ENCODE measurements around the gene BEND6. TPM values are rescaled to one million over a fixed set of nuclear protein-coding genes. Genes with fewer than 3 reads are reported as not detected.

BEND6 gene
- total RNA-seq, 4 donors from 2014 or later, result not detected

- H3K4me1 ChIP-seq, result no peaks in the 10 kb centered on the region
- H3K36me3 ChIP-seq, result peaks cover 17% of the 10 kb centered on the region
- 81% methylated on average over 1 of the region's 1 CpG for WGBS
- DNase-seq (ENCODE audit: low spot score in 2 of 2), result no peak
- no peaks in the 10 kb centered on the region for H3K9me3 ChIP-seq
- H3K4me3 ChIP-seq, result no peak overlapping the region
- TF ChIP-seq EP300 (IDR thresholded peaks at IDR 0.05) (no peak), POLR2AphosphoS5 (IDR thresholded peaks at IDR 0.05) (no peak), POLR2A (IDR thresholded peaks at IDR 0.05) (no peak)
- TF ChIP-seq, protein P1, sequence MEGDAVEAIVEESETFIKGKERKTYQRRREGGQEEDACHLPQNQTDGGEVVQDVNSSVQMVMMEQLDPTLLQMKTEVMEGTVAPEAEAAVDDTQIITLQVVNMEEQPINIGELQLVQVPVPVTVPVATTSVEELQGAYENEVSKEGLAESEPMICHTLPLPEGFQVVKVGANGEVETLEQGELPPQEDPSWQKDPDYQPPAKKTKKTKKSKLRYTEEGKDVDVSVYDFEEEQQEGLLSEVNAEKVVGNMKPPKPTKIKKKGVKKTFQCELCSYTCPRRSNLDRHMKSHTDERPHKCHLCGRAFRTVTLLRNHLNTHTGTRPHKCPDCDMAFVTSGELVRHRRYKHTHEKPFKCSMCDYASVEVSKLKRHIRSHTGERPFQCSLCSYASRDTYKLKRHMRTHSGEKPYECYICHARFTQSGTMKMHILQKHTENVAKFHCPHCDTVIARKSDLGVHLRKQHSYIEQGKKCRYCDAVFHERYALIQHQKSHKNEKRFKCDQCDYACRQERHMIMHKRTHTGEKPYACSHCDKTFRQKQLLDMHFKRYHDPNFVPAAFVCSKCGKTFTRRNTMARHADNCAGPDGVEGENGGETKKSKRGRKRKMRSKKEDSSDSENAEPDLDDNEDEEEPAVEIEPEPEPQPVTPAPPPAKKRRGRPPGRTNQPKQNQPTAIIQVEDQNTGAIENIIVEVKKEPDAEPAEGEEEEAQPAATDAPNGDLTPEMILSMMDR (IDR thresholded peaks at IDR 0.05), result no peak
- no peak overlapping the region for H3K27ac ChIP-seq
- no peaks in the 10 kb centered on the region for H3K27me3 ChIP-seq
Observed at GRCh38 chr6:57064809-57065208, 109.9 kb downstream of the BEND6 start.

DNA sequence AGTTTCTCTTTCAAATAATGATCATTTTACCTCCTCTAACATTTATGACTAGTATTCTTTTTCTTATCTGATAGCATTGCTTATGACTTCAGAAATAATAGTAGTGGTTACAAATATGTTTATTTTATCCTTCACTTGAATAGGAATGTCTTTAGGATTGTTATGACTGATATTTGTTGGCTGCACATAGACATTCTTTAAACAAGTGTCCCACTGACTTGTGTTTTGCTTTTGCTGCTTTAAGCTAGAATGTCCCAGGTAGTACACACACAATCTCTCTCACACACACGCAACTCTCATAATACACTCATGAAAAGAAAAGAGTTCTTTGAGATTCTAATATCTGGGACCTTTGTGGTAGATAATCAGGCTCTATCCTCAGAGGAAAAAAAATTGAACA, 113.2 kb downstream of the BEND6 start:
- no peaks in the 10 kb centered on the region for H3K27me3 ChIP-seq
- no peak for TF ChIP-seq POLR2AphosphoS5 (IDR thresholded peaks at IDR 0.05)
- TF ChIP-seq EP300 (IDR thresholded peaks at IDR 0.05), result no peak
- TF ChIP-seq, protein P1 (IDR thresholded peaks at IDR 0.05), result no peak
- no peak for TF ChIP-seq POLR2A (IDR thresholded peaks at IDR 0.05)
- DNase-seq (ENCODE audit: low spot score in 2 of 2), result no peak
- WGBS, result 100% methylated on average over 1 of the region's 1 CpG
- H3K9me3 ChIP-seq, result no peaks in the 10 kb centered on the region
- no peaks in the 10 kb centered on the region for H3K4me1 ChIP-seq
- H3K4me3 ChIP-seq, result no peak overlapping the region
- no peak overlapping the region for H3K27ac ChIP-seq
- H3K36me3 ChIP-seq, result peaks cover 5% of the 10 kb centered on the region

- TF ChIP-seq EP300 (IDR thresholded peaks at IDR 0.05) (no peak), POLR2A (IDR thresholded peaks at IDR 0.05) (no peak), POLR2AphosphoS5 (IDR thresholded peaks at IDR 0.05) (no peak)
- no peaks in the 10 kb centered on the region for H3K27me3 ChIP-seq
- no peak for DNase-seq (ENCODE audit: low spot score in 2 of 2)
- H3K36me3 ChIP-seq, result peaks cover 5% of the 10 kb centered on the region
- no peak overlapping the region for H3K27ac ChIP-seq
- H3K4me3 ChIP-seq, result no peak overlapping the region
- WGBS, result 82% methylated on average over 4 of the region's 4 CpGs
- no peaks in the 10 kb centered on the region for H3K4me1 ChIP-seq
- H3K9me3 ChIP-seq, result no peaks in the 10 kb centered on the region
Observed at GRCh38 chr6:57069228-57069627, 114.3 kb downstream of the BEND6 start.

- DNase-seq (ENCODE audit: low spot score in 2 of 2), result no peak
- no peaks in the 10 kb centered on the region for H3K36me3 ChIP-seq
- TF ChIP-seq, protein P1 (IDR thresholded peaks at IDR 0.05), result no peak
- TF ChIP-seq POLR2A (IDR thresholded peaks at IDR 0.05) (no peak), EP300 (IDR thresholded peaks at IDR 0.05) (no peak), POLR2AphosphoS5 (IDR thresholded peaks at IDR 0.05) (no peak)
- H3K4me3 ChIP-seq, result no peak overlapping the region
- no peaks in the 10 kb centered on the region for H3K27me3 ChIP-seq
- no peak overlapping the region for H3K27ac ChIP-seq
- no peaks in the 10 kb centered on the region for H3K9me3 ChIP-seq
- no peaks in the 10 kb centered on the region for H3K4me1 ChIP-seq
- WGBS, result 91% methylated on average over 9 of the region's 9 CpGs
Observed at GRCh38 chr6:57069920-57070331, 115.0 kb downstream of the BEND6 start.

- Histone ChIP-seq H3K4me1 (no peaks in the 10 kb centered on the region), H3K36me3 (no peaks in the 10 kb centered on the region), H3K27ac (no peak overlapping the region), H3K27me3 (no peaks in the 10 kb centered on the region), H3K9me3 (no peaks in the 10 kb centered on the region), H3K4me3 (no peak overlapping the region)
- TF ChIP-seq POLR2A (IDR thresholded peaks at IDR 0.05) (no peak), POLR2AphosphoS5 (IDR thresholded peaks at IDR 0.05) (no peak), EP300 (IDR thresholded peaks at IDR 0.05) (no peak)
- TF ChIP-seq, protein P1 (IDR thresholded peaks at IDR 0.05), result no peak
- DNase-seq (ENCODE audit: low spot score in 2 of 2), result no peak
- WGBS, result 87% methylated on average over 3 of the region's 3 CpGs
Observed at GRCh38 chr6:57072108-57072507, 117.2 kb downstream of the BEND6 start.

DNA sequence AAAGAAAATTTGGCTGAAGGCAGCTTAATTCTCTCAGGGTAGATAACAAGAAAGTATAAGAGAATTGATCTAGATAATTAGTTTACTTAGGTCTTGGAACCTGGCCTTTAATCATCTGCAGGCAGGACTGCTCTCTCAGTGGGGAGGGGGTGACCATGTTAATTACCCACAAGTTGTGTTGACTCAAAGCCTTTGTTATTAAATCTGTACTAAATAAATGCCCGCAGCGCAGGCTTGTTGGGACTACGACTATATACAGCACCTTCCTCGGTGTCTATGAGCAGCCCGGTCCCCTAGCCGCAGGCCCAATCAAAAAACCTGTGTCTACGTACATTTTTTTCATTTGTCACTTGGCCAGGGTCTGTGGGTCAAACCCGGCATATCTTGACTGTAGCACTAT, 119.5 kb downstream of the BEND6 start:
- Histone ChIP-seq H3K4me3 (no peak overlapping the region), H3K9me3 (no peaks in the 10 kb centered on the region), H3K27ac (no peak overlapping the region), H3K4me1 (no peaks in the 10 kb centered on the region), H3K27me3 (no peaks in the 10 kb centered on the region), H3K36me3 (no peaks in the 10 kb centered on the region)
- 99% methylated on average over 8 of the region's 8 CpGs for WGBS
- DNase-seq (ENCODE audit: low spot score in 2 of 2), result no peak
- TF ChIP-seq POLR2AphosphoS5 (IDR thresholded peaks at IDR 0.05) (no peak), POLR2A (IDR thresholded peaks at IDR 0.05) (no peak), EP300 (IDR thresholded peaks at IDR 0.05) (no peak)
- TF ChIP-seq, protein P1 (IDR thresholded peaks at IDR 0.05), result no peak
